ENCODE measurements around the gene KATNB1.

Gene KATNB1

DNA sequence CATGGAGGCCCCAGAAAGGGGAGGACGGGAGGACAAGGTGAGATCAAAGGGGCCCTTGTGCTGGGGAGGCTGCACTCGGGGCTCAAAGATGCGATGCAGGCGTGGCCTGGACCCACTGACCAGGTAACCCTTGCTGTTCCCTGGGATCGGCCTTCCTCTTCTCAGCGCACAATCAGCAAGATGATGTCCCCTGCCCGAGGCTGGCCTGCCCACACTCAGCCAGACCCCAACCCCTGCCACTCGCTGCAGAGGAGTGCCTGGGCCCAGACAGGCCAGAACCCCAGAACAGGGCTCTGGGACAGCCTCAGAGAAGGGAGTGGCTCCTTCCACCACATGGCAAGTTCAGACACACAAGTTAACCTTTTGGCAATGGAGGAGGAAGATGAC is 51.9 kb downstream of the KATNB1 start:
- no peak overlapping the region for H2BK120ac ChIP-seq (ENCODE audit: insufficient read depth, low read length, poor library complexity)
- no peak overlapping the region for H3K18ac ChIP-seq (ENCODE audit: low read length)
- H3K23ac ChIP-seq (ENCODE audit: low read length), result no peak overlapping the region
- no peak overlapping the region for H2AFZ ChIP-seq (ENCODE audit: insufficient read depth, low read length, poor library complexity)
- H2BK5ac ChIP-seq (ENCODE audit: low read depth, low read length, poor library complexity), result no peak overlapping the region
- no peak overlapping the region for H3K27ac ChIP-seq (ENCODE audit: low read depth, low read length)
- H3K9ac ChIP-seq (ENCODE audit: low read length), result no peak overlapping the region
- H3K4me2 ChIP-seq (ENCODE audit: low read length), result no peak overlapping the region
- H2AK5ac ChIP-seq (ENCODE audit: low read length), result no peak overlapping the region
- no peak overlapping the region for H2BK12ac ChIP-seq (ENCODE audit: low read length)
- peaks cover 3 to 5% of the 10 kb centered on the region in 2 experiments for H3K4me1 ChIP-seq (ENCODE audit: control insufficient read depth in 1 of 2, insufficient read depth in 2 of 2, low read length in 2 of 2)
- H3K14ac ChIP-seq (ENCODE audit: low read length), result no peak overlapping the region
- WGBS (ENCODE audit: extremely low coverage, insufficient coverage, insufficient read length), result no CpG with 5 or more reads among the region's 8 CpGs
- no peak overlapping the region for H4K91ac ChIP-seq (ENCODE audit: low read depth, low read length)
- H3K9me3 ChIP-seq (ENCODE audit: insufficient read depth, low read depth, low read length), result peaks cover 2% of the 10 kb centered on the region
- no peaks in the 10 kb centered on the region for H3K79me1 ChIP-seq (ENCODE audit: low read length)
- no peak overlapping the region for H3K4me3 ChIP-seq (ENCODE audit: low read depth, low read length)
- no peak overlapping the region for H3K4ac ChIP-seq (ENCODE audit: low read depth, low read length)
- no peaks in the 10 kb centered on the region for H3K27me3 ChIP-seq (ENCODE audit: insufficient read depth, low read length)
- peaks cover 54 to 72% of the 10 kb centered on the region in 2 experiments for H3K36me3 ChIP-seq (ENCODE audit: control insufficient read depth in 1 of 2, insufficient read depth in 2 of 2, low read length in 2 of 2)
- H3K79me2 ChIP-seq (ENCODE audit: control insufficient read depth, insufficient read depth, low read length, poor library complexity), result no peaks in the 10 kb centered on the region
- no peak overlapping the region for H4K8ac ChIP-seq (ENCODE audit: low read depth, low read length)
- H4K12ac ChIP-seq (ENCODE audit: low read depth, low read length), result no peak overlapping the region
- no peak for DNase-seq

DNA sequence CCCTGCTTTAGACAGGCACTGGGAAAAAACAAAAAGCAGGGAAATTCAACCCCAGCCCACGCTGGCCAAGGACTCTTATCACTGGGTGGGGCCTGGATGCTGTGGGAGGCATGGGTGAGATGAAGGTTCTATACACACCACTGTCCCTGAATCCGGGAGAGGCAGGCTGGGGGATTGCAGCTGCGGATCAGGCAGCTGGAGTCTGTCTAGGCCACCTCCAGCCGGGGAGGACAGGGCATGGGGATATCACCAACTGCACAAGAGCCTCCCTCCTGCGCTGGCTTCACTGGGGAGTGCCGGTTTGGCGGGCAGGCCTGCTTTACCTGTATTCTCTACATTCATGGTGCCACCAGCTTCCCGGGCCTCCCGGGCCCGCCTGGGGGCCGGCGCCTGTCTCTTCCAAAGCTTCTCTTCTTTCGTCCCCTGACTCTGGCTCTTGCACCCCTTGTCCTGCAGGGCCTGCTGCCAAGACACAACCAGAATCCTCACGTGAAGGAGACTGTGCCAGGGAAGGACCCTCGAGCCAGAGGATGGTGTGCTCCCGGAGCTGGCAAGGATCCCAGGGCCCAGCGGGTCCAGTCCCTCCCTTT is 52.8 kb downstream of the KATNB1 start:
- WGBS (ENCODE audit: extremely low coverage, insufficient coverage, insufficient read length), result no CpG with 5 or more reads among the region's 17 CpGs
- H2BK12ac ChIP-seq (ENCODE audit: low read length), result no peak overlapping the region
- H3K4me2 ChIP-seq (ENCODE audit: low read length), result no peak overlapping the region
- H4K8ac ChIP-seq (ENCODE audit: low read depth, low read length), result no peak overlapping the region
- H3K27ac ChIP-seq (ENCODE audit: low read depth, low read length), result no peak overlapping the region
- no peaks in the 10 kb centered on the region for H3K27me3 ChIP-seq (ENCODE audit: insufficient read depth, low read length)
- H3K4me3 ChIP-seq (ENCODE audit: low read depth, low read length), result no peak overlapping the region
- H2BK120ac ChIP-seq (ENCODE audit: insufficient read depth, low read length, poor library complexity), result no peak overlapping the region
- H3K36me3 ChIP-seq (ENCODE audit: control insufficient read depth in 1 of 2, insufficient read depth in 2 of 2, low read length in 2 of 2), result peaks cover 54 to 73% of the 10 kb centered on the region in 2 experiments
- no peak overlapping the region for H2AK5ac ChIP-seq (ENCODE audit: low read length)
- no peak overlapping the region for H2AFZ ChIP-seq (ENCODE audit: insufficient read depth, low read length, poor library complexity)
- no peak overlapping the region for H2BK5ac ChIP-seq (ENCODE audit: low read depth, low read length, poor library complexity)
- H3K18ac ChIP-seq (ENCODE audit: low read length), result no peak overlapping the region
- no peak overlapping the region for H3K4ac ChIP-seq (ENCODE audit: low read depth, low read length)
- H3K79me1 ChIP-seq (ENCODE audit: low read length), result no peaks in the 10 kb centered on the region
- no peak overlapping the region for H4K12ac ChIP-seq (ENCODE audit: low read depth, low read length)
- no peaks in the 10 kb centered on the region for H3K79me2 ChIP-seq (ENCODE audit: control insufficient read depth, insufficient read depth, low read length, poor library complexity)
- H3K9ac ChIP-seq (ENCODE audit: low read length), result no peak overlapping the region
- H3K9me3 ChIP-seq (ENCODE audit: insufficient read depth, low read depth, low read length), result peaks cover 2% of the 10 kb centered on the region
- H3K14ac ChIP-seq (ENCODE audit: low read length), result no peak overlapping the region
- H4K91ac ChIP-seq (ENCODE audit: low read depth, low read length), result no peak overlapping the region
- no peak for DNase-seq
- H3K4me1 ChIP-seq (ENCODE audit: control insufficient read depth in 1 of 2, insufficient read depth in 2 of 2, low read length in 2 of 2), result peaks cover 2 to 5% of the 10 kb centered on the region in 2 experiments
- H3K23ac ChIP-seq (ENCODE audit: low read length), result no peak overlapping the region

- Histone ChIP-seq H3K79me2 (ENCODE audit: control insufficient read depth, insufficient read depth, low read length, poor library complexity) (no peaks in the 10 kb centered on the region), H3K27ac (ENCODE audit: low read depth, low read length) (no peak overlapping the region), H3K9me3 (ENCODE audit: insufficient read depth, low read depth, low read length) (peaks cover 2% of the 10 kb centered on the region), H4K12ac (ENCODE audit: low read depth, low read length) (no peak overlapping the region), H3K4me1 (ENCODE audit: control insufficient read depth in 1 of 2, insufficient read depth in 2 of 2, low read length in 2 of 2) (peaks cover 2 to 5% of the 10 kb centered on the region in 2 experiments), H2AFZ (ENCODE audit: insufficient read depth, low read length, poor library complexity) (no peak overlapping the region), H2BK5ac (ENCODE audit: low read depth, low read length, poor library complexity) (no peak overlapping the region), H3K79me1 (ENCODE audit: low read length) (no peaks in the 10 kb centered on the region), H3K27me3 (ENCODE audit: insufficient read depth, low read length) (no peaks in the 10 kb centered on the region), H4K91ac (ENCODE audit: low read depth, low read length) (no peak overlapping the region), H3K18ac (ENCODE audit: low read length) (no peak overlapping the region), H3K4ac (ENCODE audit: low read depth, low read length) (no peak overlapping the region), H3K14ac (ENCODE audit: low read length) (no peak overlapping the region), H3K4me3 (ENCODE audit: low read depth, low read length) (peak overlapping the region; percentile 26), H3K4me2 (ENCODE audit: low read length) (no peak overlapping the region), H3K36me3 (ENCODE audit: control insufficient read depth in 1 of 2, insufficient read depth in 2 of 2, low read length in 2 of 2) (peaks cover 51 to 70% of the 10 kb centered on the region in 2 experiments), H2AK5ac (ENCODE audit: low read length) (no peak overlapping the region), H4K8ac (ENCODE audit: low read depth, low read length) (no peak overlapping the region), H2BK12ac (ENCODE audit: low read length) (no peak overlapping the region), H2BK120ac (ENCODE audit: insufficient read depth, low read length, poor library complexity) (no peak overlapping the region), H3K9ac (ENCODE audit: low read length) (no peak overlapping the region), H3K23ac (ENCODE audit: low read length) (no peak overlapping the region)
- DNase-seq, result no peak
- WGBS (ENCODE audit: extremely low coverage, insufficient coverage, insufficient read length), result no CpG with 5 or more reads among the region's 12 CpGs
Measured at GRCh38 chr16:57788951-57789350, 53.4 kb downstream of the KATNB1 start.

GRCh38 chr16:57791195-57791892 is 55.8 kb downstream of the KATNB1 start:
- Histone ChIP-seq H3K4me2 (ENCODE audit: low read length) (no peak overlapping the region), H2BK120ac (ENCODE audit: insufficient read depth, low read length, poor library complexity) (no peak overlapping the region), H4K91ac (ENCODE audit: low read depth, low read length) (no peak overlapping the region), H3K4me3 (ENCODE audit: low read depth, low read length) (no peak overlapping the region), H2BK12ac (ENCODE audit: low read length) (no peak overlapping the region), H3K9ac (ENCODE audit: low read length) (no peak overlapping the region), H2BK5ac (ENCODE audit: low read depth, low read length, poor library complexity) (no peak overlapping the region), H4K12ac (ENCODE audit: low read depth, low read length) (no peak overlapping the region), H3K23ac (ENCODE audit: low read length) (no peak overlapping the region), H3K79me2 (ENCODE audit: control insufficient read depth, insufficient read depth, low read length, poor library complexity) (no peaks in the 10 kb centered on the region), H3K27me3 (ENCODE audit: insufficient read depth, low read length) (no peaks in the 10 kb centered on the region), H3K9me3 (ENCODE audit: insufficient read depth, low read depth, low read length) (peaks cover 2% of the 10 kb centered on the region), H3K4me1 (ENCODE audit: control insufficient read depth in 1 of 2, insufficient read depth in 2 of 2, low read length in 2 of 2) (peaks cover 4 to 12% of the 10 kb centered on the region in 2 experiments), H3K18ac (ENCODE audit: low read length) (no peak overlapping the region), H2AK5ac (ENCODE audit: low read length) (no peak overlapping the region), H3K14ac (ENCODE audit: low read length) (no peak overlapping the region), H3K79me1 (ENCODE audit: low read length) (no peaks in the 10 kb centered on the region), H3K27ac (ENCODE audit: low read depth, low read length) (no peak overlapping the region), H2AFZ (ENCODE audit: insufficient read depth, low read length, poor library complexity) (no peak overlapping the region), H3K4ac (ENCODE audit: low read depth, low read length) (no peak overlapping the region), H3K36me3 (ENCODE audit: control insufficient read depth in 1 of 2, insufficient read depth in 2 of 2, low read length in 2 of 2) (peaks cover 39 to 57% of the 10 kb centered on the region in 2 experiments), H4K8ac (ENCODE audit: low read depth, low read length) (no peak overlapping the region)
- WGBS (ENCODE audit: extremely low coverage, insufficient coverage, insufficient read length), result no CpG with 5 or more reads among the region's 13 CpGs
- DNase-seq, result no peak
